A673 (cell line): ENCODE data around the gene XYLT1. TPM values are rescaled to one million over a fixed set of nuclear protein-coding genes. Genes with fewer than 3 reads are reported as not detected.

ENCODE experiments used
- BruUV-seq: library from RNA; stranded (reverse); fragments of 400-500 nt; replicated peaks from 2 replicates; lab custom pipeline; 2021; lab: Mats Ljungman, UMichigan
- CTCF ChIA-PET: fragments of 300-600 bp; sonication (Branson Sonifier 250); formaldehyde crosslinking; loops from one replicate; lab custom pipeline; 2022; ENCODE audit warnings: antibody characterized with exemption; lab: Charles Lee
- POLR2A ChIA-PET: fragments of 300-600 bp; sonication (Branson Sonifier 250); formaldehyde crosslinking; loops from one replicate; lab custom pipeline; 2022; ENCODE audit warnings: antibody characterized with exemption; ENCODE audit not compliant: low non-redundant PET; lab: Charles Lee
- DNase-seq: peaks from one replicate; pipeline ENCODE4 v3.0.0-alpha.2; 2015; ENCODE audit warnings: low spot score
- H3K27ac ChIP-seq: fragments of 200-600 bp; sonication (generic); 2 replicates; pipeline ENCODE4 v1.5.1; 2016; ENCODE audit warnings: mixed run types, low read depth, mild to moderate bottlenecking, mixed read lengths, antibody characterized with exemption, low read length; ENCODE audit not compliant: poor library complexity, severe bottlenecking
- H3K27me3 ChIP-seq: fragments of 200-600 bp; sonication (generic); replicated peaks from 2 replicates; pipeline ENCODE4 v1.6.1; 2017; ENCODE audit warnings: mixed run types, low read depth, mild to moderate bottlenecking, mixed read lengths, antibody characterized with exemption, low read length; ENCODE audit not compliant: insufficient read depth, poor library complexity
- H3K36me3 ChIP-seq: fragments of 200-600 bp; sonication (generic); 2 replicates; pipeline ENCODE4 v1.6.1; 2016; ENCODE audit warnings: mixed run types, mild to moderate bottlenecking, mixed read lengths, antibody characterized with exemption, low read length; ENCODE audit not compliant: insufficient read depth, poor library complexity, severe bottlenecking
- H3K4me1 ChIP-seq: fragments of 200-600 bp; sonication (generic); 2 replicates; pipeline ENCODE4 v1.6.1; 2017; ENCODE audit warnings: mixed run types, mild to moderate bottlenecking, mixed read lengths, antibody characterized with exemption, low read length; ENCODE audit not compliant: insufficient read depth, poor library complexity, severe bottlenecking
- H3K4me3 ChIP-seq: fragments of 200-600 bp; sonication (generic); 2 replicates; pipeline ENCODE4 v1.5.1; 2016; ENCODE audit warnings: low read depth, mixed run types, mild to moderate bottlenecking, mixed read lengths, low read length; ENCODE audit not compliant: poor library complexity, severe bottlenecking
- H3K9me3 ChIP-seq: fragments of 200-600 bp; sonication (generic); 2 replicates; pipeline ENCODE4 v1.6.1; 2016; ENCODE audit warnings: mixed run types, low read depth, mild to moderate bottlenecking, mixed read lengths, antibody characterized with exemption, low read length; ENCODE audit not compliant: poor library complexity, severe bottlenecking
- EZH2 ChIP-seq: fragments of 200-600 bp; sonication (generic); IDR thresholded peaks from 2 replicates; pipeline ENCODE4 v1.6.1; 2017; ENCODE audit warnings: borderline replicate concordance, low read depth, mild to moderate bottlenecking, mixed read lengths, antibody characterized with exemption, low read length; ENCODE audit not compliant: poor library complexity, severe bottlenecking
- intact Hi-C: fragments of 100-400 bp; cut with micrococcal nuclease; formaldehyde crosslinking; loops from one replicate; pipeline ENCODE4 v1.10.0; 2022; ENCODE audit not compliant: unreplicated experiment
- total RNA-seq: library from RNA; stranded (reverse); gene quantifications from 2 replicates; pipeline ENCODE4 v1.2.3, GENCODE V29; 2021
- TF ChIP-seq, protein P1 (sequence below): fragments of 300-800, 200-600 bp; sonication (generic); conservative IDR thresholded peaks from 2 replicates; pipeline ENCODE4 v1.5.1; 2017; ENCODE audit warnings: low read depth, mild to moderate bottlenecking, antibody characterized with exemption, low read length, moderate library complexity, mixed read lengths

The XYLT1 gene
- total RNA-seq, 1 experiment from 2014 or later: 0.64 TPM

DNA sequence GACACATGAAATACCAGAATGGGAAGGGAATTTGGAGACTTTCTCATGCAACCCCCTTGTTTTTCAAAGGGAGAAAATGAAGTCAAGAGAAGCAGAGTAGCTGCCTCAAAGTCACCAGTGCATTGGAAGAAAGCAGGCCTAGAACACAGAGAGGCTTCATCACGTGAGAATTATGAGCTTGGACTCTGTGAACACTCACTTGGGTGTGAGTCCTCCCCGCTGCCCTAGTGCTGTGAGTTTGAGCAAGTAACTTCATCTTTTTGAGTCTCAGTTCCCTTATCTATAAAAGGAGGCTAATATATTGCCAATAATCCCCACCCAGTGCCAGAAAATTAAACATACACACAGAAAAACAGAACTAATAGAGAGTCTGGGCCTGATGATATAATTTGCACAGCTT lies 315.8 kb downstream of the XYLT1 start:
- Histone ChIP-seq H3K4me3 (no peak overlapping the region), H3K27me3 (no peaks in the 10 kb centered on the region), H3K27ac (no peak overlapping the region), H3K9me3 (peaks cover 10% of the 10 kb centered on the region), H3K4me1 (no peaks in the 10 kb centered on the region), H3K36me3 (no peaks in the 10 kb centered on the region)
- BruUV-seq: no TSS peak
- CTCF ChIA-PET: no interaction called here
- no peak for DNase-seq
- intact Hi-C loops: no loop called here
- POLR2A ChIA-PET: no interaction called here
- no peak for TF ChIP-seq EZH2
- TF ChIP-seq, protein P1, sequence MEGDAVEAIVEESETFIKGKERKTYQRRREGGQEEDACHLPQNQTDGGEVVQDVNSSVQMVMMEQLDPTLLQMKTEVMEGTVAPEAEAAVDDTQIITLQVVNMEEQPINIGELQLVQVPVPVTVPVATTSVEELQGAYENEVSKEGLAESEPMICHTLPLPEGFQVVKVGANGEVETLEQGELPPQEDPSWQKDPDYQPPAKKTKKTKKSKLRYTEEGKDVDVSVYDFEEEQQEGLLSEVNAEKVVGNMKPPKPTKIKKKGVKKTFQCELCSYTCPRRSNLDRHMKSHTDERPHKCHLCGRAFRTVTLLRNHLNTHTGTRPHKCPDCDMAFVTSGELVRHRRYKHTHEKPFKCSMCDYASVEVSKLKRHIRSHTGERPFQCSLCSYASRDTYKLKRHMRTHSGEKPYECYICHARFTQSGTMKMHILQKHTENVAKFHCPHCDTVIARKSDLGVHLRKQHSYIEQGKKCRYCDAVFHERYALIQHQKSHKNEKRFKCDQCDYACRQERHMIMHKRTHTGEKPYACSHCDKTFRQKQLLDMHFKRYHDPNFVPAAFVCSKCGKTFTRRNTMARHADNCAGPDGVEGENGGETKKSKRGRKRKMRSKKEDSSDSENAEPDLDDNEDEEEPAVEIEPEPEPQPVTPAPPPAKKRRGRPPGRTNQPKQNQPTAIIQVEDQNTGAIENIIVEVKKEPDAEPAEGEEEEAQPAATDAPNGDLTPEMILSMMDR: no peak

DNA sequence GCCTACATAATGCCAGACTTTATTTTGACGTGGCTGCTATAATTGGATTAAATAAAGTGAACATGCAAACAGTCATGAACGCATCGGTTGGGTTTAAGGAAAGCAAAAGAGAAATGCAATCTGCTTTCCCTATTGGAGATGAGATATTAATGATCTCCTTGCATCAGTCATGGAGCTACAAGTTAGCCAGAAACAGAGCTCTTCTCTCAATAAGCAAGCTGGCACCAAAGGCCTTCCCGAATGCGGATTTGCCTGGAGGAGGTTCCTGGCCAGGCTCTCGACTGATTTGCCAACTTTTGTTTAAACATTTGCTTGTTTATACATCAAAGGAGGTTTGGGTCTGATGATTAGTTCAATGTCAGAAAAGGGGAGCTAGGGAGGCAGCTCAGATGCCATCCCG lies 318.4 kb downstream of the XYLT1 start:
- Histone ChIP-seq H3K27ac (no peak overlapping the region), H3K27me3 (no peaks in the 10 kb centered on the region), H3K4me1 (no peaks in the 10 kb centered on the region), H3K4me3 (no peak overlapping the region), H3K36me3 (no peaks in the 10 kb centered on the region), H3K9me3 (peaks cover 10% of the 10 kb centered on the region)
- BruUV-seq: no TSS peak
- ChIA-PET CTCF (no interaction called here), POLR2A (no interaction called here)
- intact Hi-C loops: no loop called here
- DNase-seq: no peak
- TF ChIP-seq EZH2: no peak
- TF ChIP-seq, protein P1: no peak

DNA sequence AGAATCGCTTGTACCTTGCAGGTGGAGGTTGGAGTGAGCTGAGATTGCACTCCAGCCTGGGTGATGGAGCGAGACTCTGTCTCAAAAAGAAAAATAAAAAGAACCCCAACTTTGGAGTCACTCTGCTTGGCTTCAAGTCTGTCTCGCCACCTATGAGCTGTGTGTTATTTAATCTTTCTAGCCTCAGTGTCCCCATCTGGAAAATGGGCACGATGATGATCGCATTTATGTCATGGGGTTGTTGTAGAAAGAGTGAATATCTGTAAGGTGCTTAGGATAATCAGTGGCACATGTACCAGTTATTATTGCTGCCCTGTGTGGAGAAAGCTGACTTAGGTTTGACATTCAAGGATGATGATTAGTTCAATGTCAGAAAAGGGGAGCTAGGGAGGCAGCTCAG lies 319.4 kb downstream of the XYLT1 start:
- CTCF ChIA-PET: no interaction called here

More for the DNA sequence above, 319.4 kb downstream of the XYLT1 start:
- no peaks in the 10 kb centered on the region for H3K4me1 ChIP-seq
- intact Hi-C loops: no loop called here
- TF ChIP-seq EZH2: no peak
- TF ChIP-seq, protein P1: no peak
- no peak overlapping the region for H3K4me3 ChIP-seq
- H3K27me3 ChIP-seq: no peaks in the 10 kb centered on the region
- no peak for DNase-seq
- no TSS peak for BruUV-seq
- POLR2A ChIA-PET: no interaction called here
- H3K36me3 ChIP-seq: no peaks in the 10 kb centered on the region
- H3K9me3 ChIP-seq: peaks cover 9% of the 10 kb centered on the region
- H3K27ac ChIP-seq: no peak overlapping the region
